Astrocyte (in vitro differentiated cells and primary cell): ENCODE data around the gene ELF5. TPM values are rescaled to one million over a fixed set of nuclear protein-coding genes. Genes with fewer than 3 reads are reported as not detected.
A peak's percentile ranks its signal among the peaks of the same experiment; 100 is the strongest.

ENCODE experiments used
- DNase-seq: peaks from one replicate; pipeline ENCODE4 v3.0.0-alpha.2; 2010; ENCODE audit warnings: low read depth
- FAIRE-seq: peaks from 2 replicates; lab custom pipeline; 2011; peaks lifted over from hg19 to GRCh38; lab: Jason Lieb, UNC
- H2AFZ ChIP-seq: 2 replicates; pipeline ENCODE4 v1.6.0; 2012; ENCODE audit warnings: low read depth, low read length, inconsistent platforms
- H3K27ac ChIP-seq: 2 replicates; pipeline ENCODE4 v1.5.1; 2011; ENCODE audit warnings: low read depth, low read length, inconsistent platforms
- H3K27me3 ChIP-seq: 2 replicates; pipeline ENCODE4 v1.6.0; 2011; ENCODE audit warnings: low read length, inconsistent platforms; ENCODE audit not compliant: insufficient read depth
- H3K36me3 ChIP-seq: 2 replicates; pipeline ENCODE4 v1.5.1; 2011; ENCODE audit warnings: low read length, inconsistent platforms; ENCODE audit not compliant: insufficient read depth
- H3K4me1 ChIP-seq: 2 replicates; pipeline ENCODE4 v1.5.1; 2011; ENCODE audit warnings: low read length, inconsistent platforms; ENCODE audit not compliant: insufficient read depth
- H3K4me2 ChIP-seq: 2 replicates; pipeline ENCODE4 v1.6.0; 2012; ENCODE audit warnings: low read length, inconsistent platforms
- H3K4me3 ChIP-seq: 2 replicates; pipeline ENCODE4 v1.5.1; 2011; ENCODE audit warnings: low read depth, mild to moderate bottlenecking, low read length, inconsistent platforms; ENCODE audit not compliant: insufficient read depth
- H3K79me2 ChIP-seq: 2 replicates; pipeline ENCODE4 v1.6.0; 2012; ENCODE audit warnings: mild to moderate bottlenecking, low read length, inconsistent platforms; ENCODE audit not compliant: insufficient read depth
- H3K9ac ChIP-seq: 2 replicates; pipeline ENCODE4 v1.6.0; 2012; ENCODE audit warnings: mild to moderate bottlenecking, low read length, inconsistent platforms
- H3K9me3 ChIP-seq: 2 replicates; pipeline ENCODE4 v1.5.1; 2012; ENCODE audit warnings: low read depth, mild to moderate bottlenecking, low read length, inconsistent platforms; ENCODE audit not compliant: insufficient read depth
- H4K20me1 ChIP-seq: 2 replicates; pipeline ENCODE4 v1.6.0; 2012; ENCODE audit warnings: low read length, inconsistent platforms; ENCODE audit not compliant: insufficient read depth
- H3K27ac Mint-ChIP-seq: one replicate; pipeline ENCODE4 v1.8.0; 2021; ENCODE audit warnings: mild to moderate bottlenecking, mixed read lengths; ENCODE audit not compliant: unreplicated experiment
- H3K27me3 Mint-ChIP-seq: one replicate; pipeline ENCODE4 v1.8.0; 2021; ENCODE audit warnings: low read depth, mixed read lengths; ENCODE audit not compliant: unreplicated experiment
- H3K36me3 Mint-ChIP-seq: one replicate; pipeline ENCODE4 v1.8.0; 2021; ENCODE audit warnings: low read depth, mixed read lengths; ENCODE audit not compliant: unreplicated experiment
- H3K4me1 Mint-ChIP-seq: one replicate; pipeline ENCODE4 v1.8.0; 2021; ENCODE audit warnings: low read depth, mixed read lengths; ENCODE audit not compliant: unreplicated experiment
- H3K4me3 Mint-ChIP-seq: one replicate; pipeline ENCODE4 v1.8.0; 2021; ENCODE audit warnings: mild to moderate bottlenecking, moderate library complexity, mixed read lengths; ENCODE audit not compliant: unreplicated experiment
- H3K9me3 Mint-ChIP-seq: one replicate; pipeline ENCODE4 v1.8.0; 2021; ENCODE audit warnings: mild to moderate bottlenecking, mixed read lengths; ENCODE audit not compliant: unreplicated experiment
- CTCF ChIP-seq: IDR thresholded peaks from 2 replicates; pipeline ENCODE4 v1.5.1; 2011; ENCODE audit warnings: low read depth, mild to moderate bottlenecking, inconsistent platforms, low read length, moderate library complexity; ENCODE audit not compliant: insufficient read depth
- EZH2 ChIP-seq: IDR thresholded peaks from 2 replicates; pipeline ENCODE4 v1.6.1; 2012; ENCODE audit warnings: mild to moderate bottlenecking, low read length, inconsistent platforms; ENCODE audit not compliant: insufficient read depth
- total RNA-seq: library from RNA; stranded (reverse); gene quantifications from 2 replicates; pipeline ENCODE4 v1.2.1, GENCODE V29; 2021

ELF5 gene
- total RNA-seq, 1 donor from 2014 or later: not detected

- DNase-seq: no peak
- Mint-ChIP-seq H3K36me3 (peaks cover 35% of the 10 kb centered on the region), H3K9me3 (peaks cover 12% of the 10 kb centered on the region), H3K27me3 (no peaks in the 10 kb centered on the region), H3K4me3 (no peak overlapping the region), H3K27ac (no peak overlapping the region), H3K4me1 (no peaks in the 10 kb centered on the region)
- Histone ChIP-seq H3K4me1 (no peaks in the 10 kb centered on the region), H3K9ac (no peak overlapping the region), H4K20me1 (no peaks in the 10 kb centered on the region), H3K9me3 (no peaks in the 10 kb centered on the region), H3K27me3 (no peaks in the 10 kb centered on the region), H3K4me2 (no peak overlapping the region), H3K27ac (no peak overlapping the region), H3K79me2 (no peaks in the 10 kb centered on the region), H3K36me3 (peaks cover 48% of the 10 kb centered on the region), H2AFZ (no peak overlapping the region), H3K4me3 (no peak overlapping the region)
- FAIRE-seq: no peak
- TF ChIP-seq EZH2 (no peak), CTCF (no peak)
These were observed 46.6 kb downstream of the ELF5 start for GRCh38 chr11:34466802-34467488.

- Mint-ChIP-seq H3K27ac (no peak overlapping the region), H3K4me1 (no peaks in the 10 kb centered on the region), H3K4me3 (no peak overlapping the region), H3K9me3 (peaks cover 12% of the 10 kb centered on the region), H3K36me3 (peaks cover 38% of the 10 kb centered on the region), H3K27me3 (no peaks in the 10 kb centered on the region)
- Histone ChIP-seq H3K36me3 (peaks cover 38% of the 10 kb centered on the region), H3K9ac (no peak overlapping the region), H3K79me2 (no peaks in the 10 kb centered on the region), H3K4me2 (no peak overlapping the region), H3K9me3 (no peaks in the 10 kb centered on the region), H4K20me1 (no peaks in the 10 kb centered on the region), H3K27ac (no peak overlapping the region), H3K27me3 (no peaks in the 10 kb centered on the region), H2AFZ (no peak overlapping the region), H3K4me3 (no peak overlapping the region), H3K4me1 (no peaks in the 10 kb centered on the region)
- no peak for TF ChIP-seq EZH2
- TF ChIP-seq CTCF: no peak
- DNase-seq: peak; percentile 11
- FAIRE-seq: no peak
These were observed 49.0 kb downstream of the ELF5 start for GRCh38 chr11:34464591-34465051.

GRCh38 chr11:34461215-34461614 is 52.4 kb downstream of the ELF5 start:
- Histone ChIP-seq H3K27me3 (no peaks in the 10 kb centered on the region), H3K4me3 (no peak overlapping the region), H3K4me1 (no peaks in the 10 kb centered on the region), H2AFZ (no peak overlapping the region), H3K36me3 (peaks cover 23% of the 10 kb centered on the region), H3K9me3 (no peaks in the 10 kb centered on the region), H3K9ac (no peak overlapping the region), H4K20me1 (no peaks in the 10 kb centered on the region), H3K4me2 (no peak overlapping the region), H3K79me2 (no peaks in the 10 kb centered on the region), H3K27ac (no peak overlapping the region)
- FAIRE-seq: no peak
- TF ChIP-seq EZH2: no peak
- TF ChIP-seq CTCF: no peak
- H3K4me3 Mint-ChIP-seq: no peak overlapping the region
- peaks cover 35% of the 10 kb centered on the region for H3K36me3 Mint-ChIP-seq
- H3K27ac Mint-ChIP-seq: no peak overlapping the region
- peaks cover 9% of the 10 kb centered on the region for H3K4me1 Mint-ChIP-seq
- H3K27me3 Mint-ChIP-seq: no peaks in the 10 kb centered on the region
- peaks cover 6% of the 10 kb centered on the region for H3K9me3 Mint-ChIP-seq
- DNase-seq: no peak
